SK-N-SH (cell line): ENCODE measurements around the gene RGS7. TPM values are rescaled to one million over a fixed set of nuclear protein-coding genes. Genes with fewer than 3 reads are reported as not detected.
"Not testable (repeated sequence)": the region's sequence is repeated elsewhere in the genome, so short reads cannot be mapped to it uniquely, and the experiment has no call there.

Experiments used
- CTCF ChIA-PET: fragments of 300-600, 350-600 bp; formaldehyde crosslinking; extraction: SDS; loops from one replicate; lab custom pipeline; 2021; lab: Yijun Ruan, JAX
- POLR2A ChIA-PET: fragments of 350-600 bp; sonication (Branson Sonifier 250); formaldehyde crosslinking; extraction: SDS; loops from one replicate; lab custom pipeline; 2020; ENCODE audit warnings: antibody characterized with exemption, inconsistent platforms; lab: Yijun Ruan, JAX
- DNase-seq: peaks from one replicate; pipeline ENCODE4 v3.0.0; 2012
- H2AFZ ChIP-seq: fragments of 200-600 bp; sonication (generic); 2 replicates; pipeline ENCODE4 v1.8.1; 2016; ENCODE audit warnings: antibody characterized with exemption, mild to moderate bottlenecking, low read depth
- H3F3A ChIP-seq: fragments of 200-600 bp; sonication (generic); replicated peaks from 2 replicates; pipeline ENCODE3; 2016; ENCODE audit warnings: antibody characterized with exemption, mild to moderate bottlenecking; ENCODE audit not compliant: insufficient read depth
- H3K27ac ChIP-seq, 2 experiments: fragments of 200-500 bp in 1 of 2; fragments of 200-600 bp in 1 of 2; sonication (Bioruptor generic) in 1 of 2; sonication (generic), shearing (Covaris generic) in 1 of 2; 2 replicates each; pipeline versions ENCODE4 v1.5.1 to v1.6.1; 2014 to 2016; ENCODE audit warnings: low read depth in 2 of 2, inconsistent platforms in 1 of 2, low read length in 1 of 2, mild to moderate bottlenecking in 1 of 2, mixed read lengths in 1 of 2
- H3K27me3 ChIP-seq: fragments of 200-600 bp; sonication (generic), shearing (Covaris generic); 2 replicates; pipeline ENCODE4 v1.6.1; 2016; ENCODE audit warnings: mixed run types; ENCODE audit not compliant: insufficient read depth
- H3K36me3 ChIP-seq, 2 experiments: fragments of 200-500 bp in 1 of 2; fragments of 200-600 bp in 1 of 2; sonication (Bioruptor generic) in 1 of 2; sonication (generic) in 1 of 2; replicated peaks in 1 of 2; 2 replicates each; pipeline versions ENCODE3 to v1.5.1; 2014 to 2016; ENCODE audit warnings: low read length in 1 of 2, mild to moderate bottlenecking in 1 of 2; ENCODE audit not compliant: insufficient read depth in 2 of 2, control insufficient read depth in 1 of 2
- H3K4me1 ChIP-seq, 2 experiments: fragments of 200-500 bp in 1 of 2; fragments of 200-600 bp in 1 of 2; sonication (Bioruptor generic) in 1 of 2; sonication (generic), shearing (Covaris generic) in 1 of 2; 2 replicates each; pipeline versions ENCODE4 v1.5.1 to v1.6.1; 2014 to 2016; ENCODE audit warnings: low read depth in 1 of 2, low read length in 1 of 2, mixed run types in 1 of 2; ENCODE audit not compliant: insufficient read depth in 2 of 2, control insufficient read depth in 1 of 2
- H3K4me2 ChIP-seq: fragments of 200-600 bp; sonication (generic), shearing (Covaris generic); 2 replicates; pipeline ENCODE4 v1.6.1; 2017; ENCODE audit warnings: mixed run types
- H3K4me3 ChIP-seq, 2 experiments: fragments of 200-500 bp in 1 of 2; fragments of 200-600 bp in 1 of 2; sonication (Bioruptor generic) in 1 of 2; sonication (generic), shearing (Covaris generic) in 1 of 2; 2 replicates each; pipeline versions ENCODE4 v1.5.1 to v1.8.1; 2014 to 2016; ENCODE audit warnings: low read depth in 2 of 2, inconsistent platforms in 1 of 2, low read length in 1 of 2, mild to moderate bottlenecking in 1 of 2, mixed read lengths in 1 of 2, moderate library complexity in 1 of 2
- H3K79me2 ChIP-seq: fragments of 200-600 bp; sonication (generic); 2 replicates; pipeline ENCODE4 v1.8.1; 2017; ENCODE audit warnings: mild to moderate bottlenecking; ENCODE audit not compliant: insufficient read depth
- H3K9ac ChIP-seq: fragments of 200-600 bp; sonication (generic); 2 replicates; pipeline ENCODE4 v1.6.1; 2017; ENCODE audit warnings: mixed run types
- H3K9me2 ChIP-seq: fragments of 200-600 bp; sonication (generic); 2 replicates; pipeline ENCODE4 v1.6.1; 2017; ENCODE audit warnings: mixed run types
- H3K9me3 ChIP-seq: fragments of 200-600 bp; sonication (generic); 2 replicates; pipeline ENCODE4 v1.6.1; 2017; ENCODE audit warnings: mixed run types, mild to moderate bottlenecking, moderate library complexity
- H4K20me1 ChIP-seq: fragments of 200-600 bp; sonication (generic); 2 replicates; pipeline ENCODE4 v1.6.1; 2017; ENCODE audit warnings: mild to moderate bottlenecking, mixed run types; ENCODE audit not compliant: insufficient read depth
- CHD2 ChIP-seq: fragments of 150-350 bp; IDR thresholded peaks from 2 replicates; pipeline ENCODE4 v1.6.1; 2018; ENCODE audit warnings: low read length; ENCODE audit not compliant: partially characterized antibody
- ELF1 ChIP-seq: IDR thresholded peaks from 2 replicates; pipeline ENCODE4 v1.4.0; 2012
- EP300 ChIP-seq, 2 experiments: IDR thresholded peaks; 2 replicates each; pipeline versions ENCODE4 v1.4.0 to v1.6.1; 2012; ENCODE audit warnings: borderline replicate concordance in 1 of 2, low read depth in 1 of 2, low read length in 1 of 2
- FOXM1 ChIP-seq: IDR thresholded peaks from 2 replicates; pipeline ENCODE4 v1.4.0; 2012; ENCODE audit warnings: low read depth, mild to moderate bottlenecking
- GATA2 ChIP-seq: sonication (generic); formaldehyde crosslinking; IDR thresholded peaks from 2 replicates; pipeline ENCODE4 v1.5.0; 2020; ENCODE audit warnings: mild to moderate bottlenecking, missing genetic modification reagents
- MXI1 ChIP-seq: IDR thresholded peaks from 2 replicates; pipeline ENCODE4 v1.6.1; 2012; ENCODE audit warnings: mild to moderate bottlenecking, low read depth, low read length, improper control_type of control experiment
- NFIC ChIP-seq: IDR thresholded peaks from 2 replicates; pipeline ENCODE4 v1.4.0; 2012; ENCODE audit warnings: borderline replicate concordance
- NRF1 ChIP-seq: IDR thresholded peaks from 2 replicates; pipeline ENCODE4 v1.6.1; 2012; ENCODE audit warnings: low read depth, mild to moderate bottlenecking, low read length
- POLR2AphosphoS5 ChIP-seq: IDR thresholded peaks from 2 replicates; pipeline ENCODE4 v1.6.1; 2012; ENCODE audit warnings: low read depth, low read length
- RCOR1 ChIP-seq: fragments of 150-350 bp; IDR thresholded peaks from 2 replicates; pipeline ENCODE4 v1.6.1; 2017; ENCODE audit warnings: antibody characterized with exemption, low read length
- REST ChIP-seq: IDR thresholded peaks from 2 replicates; pipeline ENCODE4 v1.6.1; 2012; ENCODE audit warnings: mild to moderate bottlenecking, low read depth, low read length, moderate library complexity
- TCF12 ChIP-seq: IDR thresholded peaks from 2 replicates; pipeline ENCODE4 v1.4.0; 2012
- TEAD4 ChIP-seq: IDR thresholded peaks from 2 replicates; pipeline ENCODE4 v1.4.0; 2012; ENCODE audit warnings: mild to moderate bottlenecking, borderline replicate concordance; ENCODE audit not compliant: insufficient read depth
- WGBS: methylation state at CpG from one replicate; pipeline ENCODE4 v1.1.6; 2017; ENCODE audit warnings: low lambda C conversion rate; 5-methylcytosine and 5-hydroxymethylcytosine counted together
- polyA plus RNA-seq, 3 experiments: library from polyadenylated mRNA; depleted of rRNA; stranded (reverse); fragments of >200 nt; gene quantifications; 2 replicates each; pipeline ENCODE4 v1.2.3, GENCODE V29; 2012
- TF ChIP-seq, protein P1 (sequence below): IDR thresholded peaks from 2 replicates; pipeline ENCODE4; 2012

Gene RGS7
- polyA plus RNA-seq, 1 of the 3 experiments (the other 2 are of a cell fraction): 0.36 TPM

GRCh38 chr1:240973875-240974274 is 383.1 kb downstream of the RGS7 start:
- POLR2A ChIA-PET: no interaction called here
- H4K20me1 ChIP-seq: no peaks in the 10 kb centered on the region

GRCh38 chr1:240972059-240972458 is 384.9 kb downstream of the RGS7 start:
- 84% methylated on average over 3 of the region's 4 CpGs for WGBS
- peaks cover 0 to 17% of the 10 kb centered on the region in 2 experiments; a peak in 2 of 4 replicates for H3K4me1 ChIP-seq
- H3K9me3 ChIP-seq, H3K27ac ChIP-seq, POLR2A ChIA-PET, H2AFZ ChIP-seq, H3K9me2 ChIP-seq, CTCF ChIA-PET, H3K36me3 ChIP-seq, H3K4me3 ChIP-seq, H3K9ac ChIP-seq, H3F3A ChIP-seq, H3K27me3 ChIP-seq, H4K20me1 ChIP-seq, DNase-seq, H3K79me2 ChIP-seq, H3K4me2 ChIP-seq: not testable (repeated sequence)

More at GRCh38 chr1:240973875-240974274, 383.1 kb downstream of the RGS7 start:
- peak; percentile 14 for DNase-seq
- no peaks in the 10 kb centered on the region for H3K9me2 ChIP-seq
- peak overlapping the region in 1 of 2 experiments; percentile 76; a peak in 1 of 4 replicates for H3K27ac ChIP-seq
- H3K4me2 ChIP-seq: no peak overlapping the region
- no peak overlapping the region for H2AFZ ChIP-seq
- no peaks in the 10 kb centered on the region for H3K79me2 ChIP-seq
- H3K9ac ChIP-seq: no peak overlapping the region
- CTCF ChIA-PET: no interaction called here
- no peaks in the 10 kb centered on the region for H3F3A ChIP-seq
- TF ChIP-seq CHD2 (no peak), REST (no peak), RCOR1 (peak; percentile 82), TCF12 (no peak), ELF1 (no peak), NRF1 (no peak), POLR2AphosphoS5 (no peak), GATA2 (0 out of 2 replicates have a peak, but pooled peaks have one; percentile 26), MXI1 (no peak), FOXM1 (no peak), TEAD4 (no peak), EP300 (IDR thresholded peaks at IDR 0.05; ENCODE audit: borderline replicate concordance in 1 of 2, low read depth in 1 of 2, low read length in 1 of 2) (peak in 1 of 2 experiments; percentile 84; a peak in 2 of 4 replicates), NFIC (no peak)
- TF ChIP-seq, protein P1, sequence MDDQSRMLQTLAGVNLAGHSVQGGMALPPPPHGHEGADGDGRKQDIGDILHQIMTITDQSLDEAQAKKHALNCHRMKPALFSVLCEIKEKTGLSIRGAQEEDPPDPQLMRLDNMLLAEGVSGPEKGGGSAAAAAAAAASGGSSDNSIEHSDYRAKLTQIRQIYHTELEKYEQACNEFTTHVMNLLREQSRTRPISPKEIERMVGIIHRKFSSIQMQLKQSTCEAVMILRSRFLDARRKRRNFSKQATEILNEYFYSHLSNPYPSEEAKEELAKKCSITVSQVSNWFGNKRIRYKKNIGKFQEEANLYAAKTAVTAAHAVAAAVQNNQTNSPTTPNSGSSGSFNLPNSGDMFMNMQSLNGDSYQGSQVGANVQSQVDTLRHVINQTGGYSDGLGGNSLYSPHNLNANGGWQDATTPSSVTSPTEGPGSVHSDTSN: no peak
- 22% methylated on average over 3 of the region's 3 CpGs for WGBS
- no peak overlapping the region for H3K4me3 ChIP-seq
- H3K4me1 ChIP-seq: peaks cover 0 to 8% of the 10 kb centered on the region in 2 experiments; a peak in 2 of 4 replicates
- H3K9me3 ChIP-seq: no peaks in the 10 kb centered on the region
- no peaks in the 10 kb centered on the region for H3K36me3 ChIP-seq
- H3K27me3 ChIP-seq: no peaks in the 10 kb centered on the region
